Mucosa of descending colon (tissue), 3 donors: ENCODE measurements around the gene MLF2. TPM values are rescaled to one million over a fixed set of nuclear protein-coding genes. Genes with fewer than 3 reads are reported as not detected.

Experiments used
- ATAC-seq: fragments of 200-7000 bp; cut with Tn5 transposase; one replicate; pipeline ENCODE4 v1.9.1; 2020; ENCODE audit warnings: mild to moderate bottlenecking, moderate library complexity
- DNase-seq, 3 donors: peaks; one replicate each; pipeline ENCODE4 v3.0.0-alpha.2; 2020
- H3K36me3 ChIP-seq: fragments of 200-600 bp; one replicate; pipeline ENCODE4 v1.8.0; 2021; ENCODE audit warnings: low read depth, mild to moderate bottlenecking
- H3K4me1 ChIP-seq: fragments of 200-600 bp; one replicate; pipeline ENCODE4 v1.8.0; 2021; ENCODE audit warnings: low read depth, mild to moderate bottlenecking
- H3K4me3 ChIP-seq: fragments of 200-600 bp; one replicate; pipeline ENCODE4 v1.8.0; 2021; ENCODE audit warnings: mild to moderate bottlenecking
- H3K9me3 ChIP-seq: fragments of 200-600 bp; one replicate; pipeline ENCODE4 v1.8.0; 2021; ENCODE audit warnings: mild to moderate bottlenecking
- CTCF ChIP-seq: fragments of 200-600 bp; IDR thresholded peaks from one replicate; pipeline ENCODE4 v1.8.0; 2022; ENCODE audit warnings: antibody characterized with exemption, mild to moderate bottlenecking
- intact Hi-C, 2 donors: fragments of 100-400 bp; cut with DNase I in 1 of 2; cut with micrococcal nuclease in 1 of 2; formaldehyde crosslinking; loops; one replicate each; pipeline versions ENCODE4 v1.11.0 to v1.11.1; 2022; cut with DNase I, micrococcal nuclease
- total RNA-seq, 3 donors: library from RNA; stranded (reverse); fragmentation: NEBNext Ultra II Directional in 2 of 3; extraction: Animal tissue kit (Norgen Biotek cat#: 25700) in 2 of 3; gene quantifications; one replicate each; pipeline versions ENCODE4 v1.2.1 to v1.2.4, GENCODE V29; 2021 to 2023
- donor health status: DM: no; HTN: no; CAD: no; lungs with moderate emphysema.
- donor health status: DM: no; HTN: no; CAD: no.
- donor health status: DM: no; HTN: yes; CAD: no.

The MLF2 gene
- total RNA-seq, 3 donors from 2014 or later = 136 to 177 (median 149) TPM

GRCh38 chr12:6757028-6757690 lies 4.2 kb upstream of the MLF2 start:
- no peaks in the 10 kb centered on the region for H3K9me3 ChIP-seq
- TF ChIP-seq CTCF = no peak
- H3K4me1 ChIP-seq = peaks cover 4% of the 10 kb centered on the region
- no peak overlapping the region for H3K4me3 ChIP-seq
- ATAC-seq = no peak
- intact Hi-C loops = no loop called here
- no peaks in the 10 kb centered on the region for H3K36me3 ChIP-seq
- no peak for DNase-seq

- no peak for ATAC-seq
- TF ChIP-seq CTCF = no peak
- Histone ChIP-seq H3K4me3 (no peak overlapping the region), H3K4me1 (peaks cover 7% of the 10 kb centered on the region), H3K36me3 (peaks cover under 1% of the 10 kb centered on the region), H3K9me3 (no peaks in the 10 kb centered on the region)
- intact Hi-C loops = loop anchor here in 1 of 2 donors (5.0 kb wide), 1 partner anchor 73 kb away; the partner anchor contains the start of gene P3H3
- DNase-seq = no peak
Measured at GRCh38 chr12:6754411-6754810, 1.5 kb upstream of the MLF2 start.

DNA sequence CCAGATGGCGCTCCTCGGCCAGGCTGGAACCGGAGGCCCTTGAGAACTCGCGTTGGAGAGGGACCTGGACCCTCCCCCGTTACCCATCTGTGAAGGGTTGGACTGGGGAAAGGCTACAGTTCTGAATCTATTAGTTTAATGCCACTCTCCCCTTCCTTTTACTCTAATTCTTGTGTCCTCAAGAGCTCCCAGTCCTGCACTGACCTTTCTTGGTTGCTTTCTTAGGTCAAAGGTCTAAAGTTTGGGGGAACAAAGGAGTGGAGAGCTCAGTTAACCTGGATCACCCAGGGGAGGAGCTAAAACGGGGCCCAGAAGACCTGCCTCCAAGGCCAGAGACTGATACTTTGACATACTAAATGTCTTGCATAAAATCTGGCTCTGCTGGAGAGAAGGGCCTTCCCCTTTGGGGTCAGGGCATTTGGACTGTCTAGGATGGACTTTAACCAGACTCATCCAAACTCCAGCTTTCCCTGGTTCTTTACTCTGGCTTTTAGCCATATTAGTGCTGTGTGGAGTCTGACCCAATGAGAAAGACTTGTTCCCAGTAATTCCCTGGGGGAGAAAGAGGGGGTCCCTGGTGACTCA lies 923 bp upstream of the MLF2 start:
- no peaks in the 10 kb centered on the region for H3K9me3 ChIP-seq
- DNase-seq (no peak), ATAC-seq (no peak)
- no peak for TF ChIP-seq CTCF
- peaks cover 7% of the 10 kb centered on the region for H3K4me1 ChIP-seq
- H3K4me3 ChIP-seq = no peak overlapping the region
- intact Hi-C loops = loop anchor here in 1 of 2 donors (5.0 kb wide), 1 partner anchor 73 kb away; the partner anchor contains the start of gene P3H3
- peaks cover 6% of the 10 kb centered on the region for H3K36me3 ChIP-seq

GRCh38 chr12:6752167-6752920 lies 597 bp downstream of the MLF2 start:
- Histone ChIP-seq H3K9me3 (no peaks in the 10 kb centered on the region), H3K4me3 (peak overlapping the region; percentile 58), H3K36me3 (peaks cover 8% of the 10 kb centered on the region), H3K4me1 (peaks cover 7% of the 10 kb centered on the region)
- TF ChIP-seq CTCF = no peak
- intact Hi-C loops = loop anchor here in 1 of 2 donors (5.0 kb wide), 1 partner anchor 75 kb away; the partner anchor contains the start of gene P3H3
- peak; percentile 10 for ATAC-seq
- peak in 1 of 3 donors; percentile 58 for DNase-seq

GRCh38 chr12:6751767-6752166 lies 1.2 kb downstream of the MLF2 start:
- no peak for TF ChIP-seq CTCF
- intact Hi-C loops = loop anchor here in 1 of 2 donors (5.0 kb wide), 1 partner anchor 76 kb away; the partner anchor contains the start of gene P3H3
- DNase-seq (no peak), ATAC-seq (no peak)
- no peaks in the 10 kb centered on the region for H3K9me3 ChIP-seq
- H3K36me3 ChIP-seq = peaks cover 8% of the 10 kb centered on the region
- no peak overlapping the region for H3K4me3 ChIP-seq
- peaks cover 7% of the 10 kb centered on the region for H3K4me1 ChIP-seq
